Measurements from ENCODE around the gene TTLL10. TPM values are rescaled to one million over a fixed set of nuclear protein-coding genes. Genes with fewer than 3 reads are reported as not detected.

Gene TTLL10
- polyA plus RNA-seq, 1 donor from 2014 or later = not detected

GRCh38 chr1:1130206-1131120 is 43.2 kb upstream of the TTLL10 start:
- Histone ChIP-seq H3K79me2 (replicated peaks; ENCODE audit: insufficient read depth, low read length) (no peaks in the 10 kb centered on the region), H3K27ac (ENCODE audit: low read length) (no peak overlapping the region), H3K9me3 (ENCODE audit: low read length) (no peaks in the 10 kb centered on the region), H3K4me2 (ENCODE audit: low read length) (no peak overlapping the region), H3K27me3 (ENCODE audit: insufficient read depth, low read depth, low read length) (no peaks in the 10 kb centered on the region), H3K36me3 (ENCODE audit: insufficient read depth, low read length) (no peaks in the 10 kb centered on the region), H2AFZ (ENCODE audit: low read depth, low read length) (no peak overlapping the region), H3K9ac (ENCODE audit: low read length) (no peak overlapping the region), H3K9me2 (ENCODE audit: insufficient read depth, low read length) (no peaks in the 10 kb centered on the region), H4K20me1 (ENCODE audit: insufficient read depth) (no peaks in the 10 kb centered on the region), H3F3A (ENCODE audit: insufficient read depth, low read length, poor library complexity, severe bottlenecking) (no peaks in the 10 kb centered on the region), H3K4me3 (ENCODE audit: low read length) (no peak overlapping the region)
- no peak for TF ChIP-seq RAD21 (conservative IDR thresholded peaks at IDR 0.05)
- no peak for TF ChIP-seq TAF1 (IDR thresholded peaks at IDR 0.05; ENCODE audit: low read depth)
- TF ChIP-seq SMC3 (conservative IDR thresholded peaks at IDR 0.05; ENCODE audit: poor library complexity) = no peak

GRCh38 chr1:1132042-1132950 is 41.4 kb upstream of the TTLL10 start:
- no peaks in the 10 kb centered on the region for H3K36me3 ChIP-seq (ENCODE audit: insufficient read depth, low read length)
- H3K4me2 ChIP-seq (ENCODE audit: low read length) = no peak overlapping the region
- H3K79me2 ChIP-seq (replicated peaks; ENCODE audit: insufficient read depth, low read length) = no peaks in the 10 kb centered on the region
- H4K20me1 ChIP-seq (ENCODE audit: insufficient read depth) = no peaks in the 10 kb centered on the region
- no peaks in the 10 kb centered on the region for H3K9me3 ChIP-seq (ENCODE audit: low read length)
- no peak overlapping the region for H3K4me3 ChIP-seq (ENCODE audit: low read length)
- H3K9me2 ChIP-seq (ENCODE audit: insufficient read depth, low read length) = no peaks in the 10 kb centered on the region
- H3K9ac ChIP-seq (ENCODE audit: low read length) = no peak overlapping the region
- no peak overlapping the region for H3K27ac ChIP-seq (ENCODE audit: low read length)
- H2AFZ ChIP-seq (ENCODE audit: low read depth, low read length) = no peak overlapping the region
- no peaks in the 10 kb centered on the region for H3K27me3 ChIP-seq (ENCODE audit: insufficient read depth, low read depth, low read length)
- H3F3A ChIP-seq (ENCODE audit: insufficient read depth, low read length, poor library complexity, severe bottlenecking) = no peaks in the 10 kb centered on the region
- TF ChIP-seq TAF1 (IDR thresholded peaks at IDR 0.05; ENCODE audit: low read depth) (no peak), MXI1 (conservative IDR thresholded peaks at IDR 0.05; ENCODE audit: poor library complexity, severe bottlenecking) (no peak), POLR2AphosphoS5 (IDR thresholded peaks at IDR 0.05) (no peak), EP300 (conservative IDR thresholded peaks at IDR 0.05; ENCODE audit: poor library complexity, severe bottlenecking) (no peak), SMC3 (conservative IDR thresholded peaks at IDR 0.05; ENCODE audit: poor library complexity) (no peak)

DNA sequence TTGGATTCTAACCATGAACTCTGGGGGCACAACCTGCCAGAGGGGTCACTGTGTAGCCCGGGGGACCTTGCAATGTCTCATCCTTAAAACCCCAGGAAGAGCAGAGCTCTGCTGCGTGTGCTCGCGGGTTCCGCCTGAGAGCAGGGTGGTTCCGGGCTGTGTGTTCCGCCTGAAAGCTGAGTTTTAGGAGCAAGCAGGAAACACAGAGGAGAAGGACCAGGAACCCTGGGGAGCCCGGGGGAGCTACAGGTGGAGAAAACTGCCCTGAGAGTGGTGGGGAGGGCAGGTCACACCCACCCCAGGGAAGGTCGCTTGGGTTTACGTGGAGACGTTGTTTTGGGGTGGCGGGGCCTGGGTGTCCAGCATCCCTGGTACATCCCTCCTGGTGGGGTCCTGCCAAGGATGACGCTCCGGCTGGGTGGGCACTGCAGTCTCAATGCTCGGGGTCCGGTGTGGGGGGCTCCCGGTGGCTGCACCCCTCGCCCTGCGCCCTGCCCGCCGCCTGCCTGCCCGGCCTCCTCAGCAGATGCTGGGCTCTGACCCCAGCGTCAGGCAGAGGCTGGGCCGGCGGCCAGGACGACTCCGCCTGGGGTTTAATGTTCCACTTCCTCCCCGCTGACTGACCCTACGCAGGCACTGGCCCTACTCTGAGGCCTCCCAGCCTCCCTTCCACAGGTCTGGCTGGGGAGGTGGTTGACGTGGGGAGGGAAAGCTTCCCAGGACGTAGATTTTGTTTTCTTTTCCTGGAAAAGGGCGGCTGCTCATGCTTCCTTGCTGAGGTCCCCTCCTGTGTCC is 40.5 kb upstream of the TTLL10 start:
- H3K27ac ChIP-seq (ENCODE audit: low read length) = no peak overlapping the region
- no peaks in the 10 kb centered on the region for H3K79me2 ChIP-seq (replicated peaks; ENCODE audit: insufficient read depth, low read length)
- no peak overlapping the region for H2AFZ ChIP-seq (ENCODE audit: low read depth, low read length)
- H3K9me3 ChIP-seq (ENCODE audit: low read length) = no peaks in the 10 kb centered on the region
- H3K9me2 ChIP-seq (ENCODE audit: insufficient read depth, low read length) = no peaks in the 10 kb centered on the region
- H3K9ac ChIP-seq (ENCODE audit: low read length) = no peak overlapping the region
- no peaks in the 10 kb centered on the region for H3K27me3 ChIP-seq (ENCODE audit: insufficient read depth, low read depth, low read length)
- no peak overlapping the region for H3K4me2 ChIP-seq (ENCODE audit: low read length)
- no peaks in the 10 kb centered on the region for H3K36me3 ChIP-seq (ENCODE audit: insufficient read depth, low read length)
- TF ChIP-seq REST (IDR thresholded peaks at IDR 0.05; ENCODE audit: borderline replicate concordance) = no peak
- TF ChIP-seq MXI1 (conservative IDR thresholded peaks at IDR 0.05; ENCODE audit: poor library complexity, severe bottlenecking) = no peak
- no peak for TF ChIP-seq RAD21 (conservative IDR thresholded peaks at IDR 0.05)
- no peak for TF ChIP-seq EZH2 (IDR thresholded peaks at IDR 0.05; ENCODE audit: borderline replicate concordance, insufficient read depth, low read length, poor library complexity, severe bottlenecking)
- no peak for TF ChIP-seq SMC3 (conservative IDR thresholded peaks at IDR 0.05; ENCODE audit: poor library complexity)
- no peak overlapping the region for H3K4me3 ChIP-seq (ENCODE audit: low read length)
- no peaks in the 10 kb centered on the region for H3F3A ChIP-seq (ENCODE audit: insufficient read depth, low read length, poor library complexity, severe bottlenecking)
- H4K20me1 ChIP-seq (ENCODE audit: insufficient read depth) = no peaks in the 10 kb centered on the region
